HepG2 (cell line): Measurements from ENCODE around the gene AKR1C2. TPM values are rescaled to one million over a fixed set of nuclear protein-coding genes. Genes with fewer than 3 reads are reported as not detected.

Source experiments
- BCL3 ChIP-seq: sonication (generic); formaldehyde crosslinking; IDR thresholded peaks from 2 replicates; pipeline ENCODE4 v1.5.1; 2020; ENCODE audit warnings: mild to moderate bottlenecking, missing genetic modification reagents, moderate library complexity
- BRCA1 ChIP-seq: sonication (generic); formaldehyde crosslinking; IDR thresholded peaks from 2 replicates; pipeline ENCODE4 v1.4.0; 2020; ENCODE audit warnings: missing genetic modification reagents
- DNMT3B ChIP-seq: conservative IDR thresholded peaks from 2 replicates; pipeline ENCODE4 v1.6.1; 2016; ENCODE audit warnings: missing biosample characterization, control low read depth
- NFATC3 ChIP-seq: sonication (generic); formaldehyde crosslinking; IDR thresholded peaks from 2 replicates; pipeline ENCODE4 v1.5.1; 2020; ENCODE audit warnings: mild to moderate bottlenecking, missing genetic modification reagents
- PAX8 ChIP-seq: sonication (generic); formaldehyde crosslinking; IDR thresholded peaks from 2 replicates; pipeline ENCODE4 v1.8.0; 2022; ENCODE audit warnings: mild to moderate bottlenecking, missing genetic modification reagents, borderline replicate concordance
- SALL1 ChIP-seq: sonication (generic); formaldehyde crosslinking; IDR thresholded peaks from 2 replicates; pipeline ENCODE4 v1.8.0; 2022; ENCODE audit warnings: mild to moderate bottlenecking, missing genetic modification reagents
- WIZ ChIP-seq: sonication (generic); formaldehyde crosslinking; IDR thresholded peaks from 2 replicates; pipeline ENCODE4 v1.5.1; 2020; ENCODE audit warnings: mild to moderate bottlenecking, missing genetic modification reagents
- ZBTB33 ChIP-seq: sonication (generic); formaldehyde crosslinking; IDR thresholded peaks from 2 replicates; pipeline ENCODE4 v1.4.0; 2020; ENCODE audit warnings: missing genetic modification reagents
- ZFY ChIP-seq: sonication (generic); formaldehyde crosslinking; IDR thresholded peaks from 2 replicates; pipeline ENCODE4 v1.4.0; 2020; ENCODE audit warnings: missing genetic modification reagents
- ZNF207 ChIP-seq: fragments of 450-650 bp; IDR thresholded peaks from 2 replicates; pipeline ENCODE4 v1.6.1; 2016; ENCODE audit warnings: antibody characterized with exemption, borderline replicate concordance
- ZNF432 ChIP-seq: sonication (generic); formaldehyde crosslinking; IDR thresholded peaks from 2 replicates; pipeline ENCODE4 v1.5.0; 2020; ENCODE audit warnings: missing genetic modification reagents, mild to moderate bottlenecking, borderline replicate concordance
- ZNF496 ChIP-seq: sonication (generic); formaldehyde crosslinking; IDR thresholded peaks from 2 replicates; pipeline ENCODE4 v1.8.1; 2023; ENCODE audit warnings: mild to moderate bottlenecking, moderate library complexity, missing genetic modification reagents; ENCODE audit not compliant: insufficient replicate concordance
- ZNF614 ChIP-seq: IDR thresholded peaks from 2 replicates; pipeline ENCODE4 v1.6.1; 2018; ENCODE audit warnings: missing biosample characterization, missing genetic modification reagents, inconsistent platforms, borderline replicate concordance
- ZNF678 ChIP-seq: sonication (generic); formaldehyde crosslinking; IDR thresholded peaks from 2 replicates; pipeline ENCODE4 v1.4.0; 2020; ENCODE audit warnings: mild to moderate bottlenecking, missing genetic modification reagents
- ZNF777 ChIP-seq: sonication (generic); formaldehyde crosslinking; IDR thresholded peaks from 2 replicates; pipeline ENCODE4 v1.4.0; 2020; ENCODE audit warnings: missing genetic modification reagents
- polyA plus RNA-seq, 8 experiments: library from polyadenylated mRNA; depleted of rRNA in 3 of 8; stranded (reverse) in 7 of 8; unstranded in 1 of 8; fragments of >200 nt; fragmentation: Illumina TruSeq in 4 of 8; extraction: Trizol in 4 of 8; gene quantifications; 2 replicates each; pipeline versions ENCODE4 v1.2.1 to v1.2.3, GENCODE V29; 2011 to 2016; ENCODE audit warnings: low read depth in 4 of 8, missing spikeins in 1 of 8, mixed read lengths in 1 of 8; ENCODE audit not compliant: insufficient read depth in 1 of 8
- total RNA-seq, 5 experiments: library from RNA; depleted of rRNA; stranded (reverse); fragments of >200 nt; fragmentation: Illumina TruSeq; extraction: Trizol; gene quantifications; 2 replicates each; pipeline ENCODE4 v1.2.3, GENCODE V29; 2016; ENCODE audit warnings: low read depth in 1 of 5
- TF ChIP-seq, protein P1 (sequence below): sonication (generic); formaldehyde crosslinking; IDR thresholded peaks from 2 replicates; pipeline ENCODE4 v1.4.0; 2020; ENCODE audit warnings: missing genetic modification reagents, borderline replicate concordance
- TF ChIP-seq, protein P2 (sequence below): sonication (generic); formaldehyde crosslinking; IDR thresholded peaks from 2 replicates; pipeline ENCODE4 v1.8.0; 2023; ENCODE audit warnings: mild to moderate bottlenecking, missing genetic modification reagents
- TF ChIP-seq, protein P3 (sequence below): sonication (generic); formaldehyde crosslinking; IDR thresholded peaks from 2 replicates; pipeline ENCODE4 v1.4.0; 2020; ENCODE audit warnings: missing genetic modification reagents

Gene AKR1C2
- total and polyA plus RNA-seq, 2 of the 13 experiments (the other 11 are each of a cell fraction or from before 2014, with no cell fraction given) = 140 to 900 TPM

DNA sequence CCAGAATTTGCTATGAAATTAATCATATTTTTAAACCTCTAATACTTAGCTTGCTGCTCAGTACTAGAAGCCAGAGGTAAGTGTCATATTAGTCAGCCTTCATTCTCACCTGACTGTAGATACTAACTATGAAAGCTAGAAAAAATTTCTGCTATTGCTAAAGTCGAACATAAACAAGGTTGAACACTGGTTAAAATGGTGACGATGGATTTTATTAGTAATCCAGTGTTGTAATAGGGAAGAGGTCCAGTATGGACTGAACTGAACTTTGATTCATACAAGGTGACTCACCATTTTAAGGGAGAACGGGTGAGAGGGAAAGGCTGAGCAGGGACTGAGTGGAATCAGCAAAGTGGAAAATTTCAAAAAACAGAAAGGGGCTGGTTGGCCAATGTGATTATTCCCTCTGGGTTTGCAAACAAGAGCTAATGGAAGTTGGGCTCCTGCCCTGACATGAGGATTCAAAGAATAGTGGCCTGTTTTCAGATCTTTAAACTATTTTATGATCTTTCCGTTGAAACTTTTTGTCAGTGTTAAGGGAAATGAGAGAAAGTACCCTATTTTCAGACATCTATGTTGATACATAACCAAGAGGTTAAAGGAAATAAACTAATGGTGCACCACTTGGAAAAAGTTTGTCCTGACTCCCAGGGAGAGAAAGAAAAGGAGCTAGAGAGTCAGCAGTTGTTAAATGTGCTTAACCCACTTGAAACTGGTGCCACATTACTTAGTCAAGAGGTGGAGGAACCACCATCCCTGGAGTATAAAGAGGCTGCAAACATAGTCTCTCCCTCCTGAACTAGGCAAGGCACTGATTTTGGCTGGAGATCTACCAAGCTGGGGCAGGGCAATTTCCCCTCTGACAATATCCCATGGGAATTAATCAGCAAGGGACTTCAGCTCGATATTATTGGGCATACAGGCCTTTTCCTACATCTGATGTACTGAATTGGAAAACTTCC lies 55.7 kb downstream of the AKR1C2 start (continued):
- TF ChIP-seq, protein P1, sequence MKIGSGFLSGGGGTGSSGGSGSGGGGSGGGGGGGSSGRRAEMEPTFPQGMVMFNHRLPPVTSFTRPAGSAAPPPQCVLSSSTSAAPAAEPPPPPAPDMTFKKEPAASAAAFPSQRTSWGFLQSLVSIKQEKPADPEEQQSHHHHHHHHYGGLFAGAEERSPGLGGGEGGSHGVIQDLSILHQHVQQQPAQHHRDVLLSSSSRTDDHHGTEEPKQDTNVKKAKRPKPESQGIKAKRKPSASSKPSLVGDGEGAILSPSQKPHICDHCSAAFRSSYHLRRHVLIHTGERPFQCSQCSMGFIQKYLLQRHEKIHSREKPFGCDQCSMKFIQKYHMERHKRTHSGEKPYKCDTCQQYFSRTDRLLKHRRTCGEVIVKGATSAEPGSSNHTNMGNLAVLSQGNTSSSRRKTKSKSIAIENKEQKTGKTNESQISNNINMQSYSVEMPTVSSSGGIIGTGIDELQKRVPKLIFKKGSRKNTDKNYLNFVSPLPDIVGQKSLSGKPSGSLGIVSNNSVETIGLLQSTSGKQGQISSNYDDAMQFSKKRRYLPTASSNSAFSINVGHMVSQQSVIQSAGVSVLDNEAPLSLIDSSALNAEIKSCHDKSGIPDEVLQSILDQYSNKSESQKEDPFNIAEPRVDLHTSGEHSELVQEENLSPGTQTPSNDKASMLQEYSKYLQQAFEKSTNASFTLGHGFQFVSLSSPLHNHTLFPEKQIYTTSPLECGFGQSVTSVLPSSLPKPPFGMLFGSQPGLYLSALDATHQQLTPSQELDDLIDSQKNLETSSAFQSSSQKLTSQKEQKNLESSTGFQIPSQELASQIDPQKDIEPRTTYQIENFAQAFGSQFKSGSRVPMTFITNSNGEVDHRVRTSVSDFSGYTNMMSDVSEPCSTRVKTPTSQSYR = no peak
- no peak for TF ChIP-seq ZNF432 (CRISPR knock-in tag)
- TF ChIP-seq BCL3 = no peak
- TF ChIP-seq BRCA1 (CRISPR knock-in tag) = no peak
- no peak for TF ChIP-seq ZBTB33 (CRISPR knock-in tag)
- TF ChIP-seq ZFY (CRISPR knock-in tag) = no peak; the same call in 1 of the 2 replicates
- TF ChIP-seq, protein P2, sequence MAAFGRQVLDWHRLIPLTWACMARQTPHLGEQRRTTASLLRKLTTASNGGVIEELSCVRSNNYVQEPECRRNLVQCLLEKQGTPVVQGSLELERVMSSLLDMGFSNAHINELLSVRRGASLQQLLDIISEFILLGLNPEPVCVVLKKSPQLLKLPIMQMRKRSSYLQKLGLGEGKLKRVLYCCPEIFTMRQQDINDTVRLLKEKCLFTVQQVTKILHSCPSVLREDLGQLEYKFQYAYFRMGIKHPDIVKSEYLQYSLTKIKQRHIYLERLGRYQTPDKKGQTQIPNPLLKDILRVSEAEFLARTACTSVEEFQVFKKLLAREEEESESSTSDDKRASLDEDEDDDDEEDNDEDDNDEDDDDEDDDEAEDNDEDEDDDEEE (CRISPR knock-in tag) = no peak
- TF ChIP-seq PAX8 (CRISPR knock-in tag) = no peak
- no peak for TF ChIP-seq DNMT3B (CRISPR knock-in tag)
- no peak for TF ChIP-seq ZNF678 (CRISPR knock-in tag)
- TF ChIP-seq WIZ = 0 out of 2 replicates have a peak, but pooled peaks have one; percentile 20
- TF ChIP-seq ZNF614 (CRISPR knock-in tag) = 0 out of 2 replicates have a peak, but pooled peaks have one; percentile 37
- TF ChIP-seq SALL1 (CRISPR knock-in tag) = peak; percentile 90; the same call in 1 of the 2 replicates
- no peak for TF ChIP-seq ZNF496
- TF ChIP-seq ZNF777 (CRISPR knock-in tag) = no peak
- TF ChIP-seq ZNF207 = no peak
- TF ChIP-seq, protein P3, sequence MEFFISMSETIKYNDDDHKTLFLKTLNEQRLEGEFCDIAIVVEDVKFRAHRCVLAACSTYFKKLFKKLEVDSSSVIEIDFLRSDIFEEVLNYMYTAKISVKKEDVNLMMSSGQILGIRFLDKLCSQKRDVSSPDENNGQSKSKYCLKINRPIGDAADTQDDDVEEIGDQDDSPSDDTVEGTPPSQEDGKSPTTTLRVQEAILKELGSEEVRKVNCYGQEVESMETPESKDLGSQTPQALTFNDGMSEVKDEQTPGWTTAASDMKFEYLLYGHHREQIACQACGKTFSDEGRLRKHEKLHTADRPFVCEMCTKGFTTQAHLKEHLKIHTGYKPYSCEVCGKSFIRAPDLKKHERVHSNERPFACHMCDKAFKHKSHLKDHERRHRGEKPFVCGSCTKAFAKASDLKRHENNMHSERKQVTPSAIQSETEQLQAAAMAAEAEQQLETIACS (CRISPR knock-in tag) = no peak
- no peak for TF ChIP-seq NFATC3
